SK-N-SH treated with all-trans-retinoic acid at 6 μM for 48 hours (cell line): ENCODE results near the gene ZAP70.

Source experiments
- TOX ChIP-seq: fragments of 250-450 bp; sonication (Bioruptor Pico); IDR thresholded peaks from 2 replicates; pipeline ENCODE4 v1.8.0; 2021; ENCODE audit warnings: mild to moderate bottlenecking, moderate library complexity, borderline replicate concordance
- TF ChIP-seq, protein P1 (sequence below): fragments of 250-450 bp; sonication (Bioruptor Pico); IDR thresholded peaks from 2 replicates; pipeline ENCODE4 v1.5.0; 2020; ENCODE audit warnings: mild to moderate bottlenecking, moderate library complexity

GRCh38 chr2:97769711-97770110, 56.3 kb downstream of the ZAP70 start:
- TF ChIP-seq TOX (CRISPR knock-in tag), result no peak
- TF ChIP-seq, protein P1, sequence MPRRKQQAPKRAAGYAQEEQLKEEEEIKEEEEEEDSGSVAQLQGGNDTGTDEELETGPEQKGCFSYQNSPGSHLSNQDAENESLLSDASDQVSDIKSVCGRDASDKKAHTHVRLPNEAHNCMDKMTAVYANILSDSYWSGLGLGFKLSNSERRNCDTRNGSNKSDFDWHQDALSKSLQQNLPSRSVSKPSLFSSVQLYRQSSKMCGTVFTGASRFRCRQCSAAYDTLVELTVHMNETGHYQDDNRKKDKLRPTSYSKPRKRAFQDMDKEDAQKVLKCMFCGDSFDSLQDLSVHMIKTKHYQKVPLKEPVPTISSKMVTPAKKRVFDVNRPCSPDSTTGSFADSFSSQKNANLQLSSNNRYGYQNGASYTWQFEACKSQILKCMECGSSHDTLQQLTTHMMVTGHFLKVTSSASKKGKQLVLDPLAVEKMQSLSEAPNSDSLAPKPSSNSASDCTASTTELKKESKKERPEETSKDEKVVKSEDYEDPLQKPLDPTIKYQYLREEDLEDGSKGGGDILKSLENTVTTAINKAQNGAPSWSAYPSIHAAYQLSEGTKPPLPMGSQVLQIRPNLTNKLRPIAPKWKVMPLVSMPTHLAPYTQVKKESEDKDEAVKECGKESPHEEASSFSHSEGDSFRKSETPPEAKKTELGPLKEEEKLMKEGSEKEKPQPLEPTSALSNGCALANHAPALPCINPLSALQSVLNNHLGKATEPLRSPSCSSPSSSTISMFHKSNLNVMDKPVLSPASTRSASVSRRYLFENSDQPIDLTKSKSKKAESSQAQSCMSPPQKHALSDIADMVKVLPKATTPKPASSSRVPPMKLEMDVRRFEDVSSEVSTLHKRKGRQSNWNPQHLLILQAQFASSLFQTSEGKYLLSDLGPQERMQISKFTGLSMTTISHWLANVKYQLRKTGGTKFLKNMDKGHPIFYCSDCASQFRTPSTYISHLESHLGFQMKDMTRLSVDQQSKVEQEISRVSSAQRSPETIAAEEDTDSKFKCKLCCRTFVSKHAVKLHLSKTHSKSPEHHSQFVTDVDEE (CRISPR knock-in tag), result no peak
